ENCODE results near the gene NUDT3. TPM values are rescaled to one million over a fixed set of nuclear protein-coding genes. Genes with fewer than 3 reads are reported as not detected.

NUDT3 gene
- total and polyA plus RNA-seq, 9 of the 15 experiments (the other 6 are each of a cell fraction or from before 2014, with no cell fraction given): 5.4 to 81.2 (median 56.4) TPM

DNA sequence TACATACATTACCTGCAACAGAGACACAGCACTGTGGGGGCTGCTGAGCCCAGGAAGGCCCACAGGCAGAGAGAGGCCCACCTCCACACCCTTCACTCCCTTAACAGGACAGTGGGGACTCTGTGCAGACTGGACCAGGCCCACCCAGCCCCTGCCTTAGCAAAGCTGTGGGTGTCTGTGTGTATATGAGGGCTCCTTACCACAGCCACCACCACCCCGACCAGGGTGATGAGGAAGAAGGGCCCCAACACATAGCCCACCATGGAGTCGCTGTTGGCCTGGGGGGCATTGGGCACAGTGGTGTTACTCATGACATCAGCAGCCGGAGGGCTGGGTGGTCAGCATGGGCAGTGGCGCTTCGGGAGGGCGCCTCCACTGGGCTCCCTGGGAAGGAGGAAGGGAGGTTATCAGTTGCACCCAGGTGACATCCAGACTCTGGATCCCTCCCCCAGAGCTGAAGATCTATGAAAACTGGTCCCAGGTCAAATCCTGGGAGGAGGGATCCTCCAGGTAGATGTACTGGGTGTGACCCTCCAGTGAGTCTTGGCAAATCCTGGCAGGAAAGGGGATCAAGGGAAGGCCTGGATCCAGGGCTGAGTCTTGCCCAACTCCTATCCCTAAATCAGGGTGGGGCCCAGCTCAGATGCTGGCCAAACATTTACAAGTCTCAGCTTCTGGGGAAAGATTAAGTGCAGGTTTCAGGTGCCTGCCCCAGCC, 144.8 kb downstream of the NUDT3 start (continued):
- peak; percentile 56; the same call in 1 of the 2 replicates for TF ChIP-seq CEBPG (CRISPR knock-in tag; IDR thresholded peaks at IDR 0.05)
- TF ChIP-seq CEBPG (tag; conservative IDR thresholded peaks at IDR 0.05 in 1 of 2, IDR thresholded peaks at IDR 0.05 in 1 of 2): peak; percentile 39 to 54; a peak in 2 of 4 replicates
- no peak for TF ChIP-seq LCOR (CRISPR knock-in tag; IDR thresholded peaks at IDR 0.05)
- TF ChIP-seq FOXA3 (CRISPR knock-in tag; conservative IDR thresholded peaks at IDR 0.05 in 1 of 2, IDR thresholded peaks at IDR 0.05 in 1 of 2): 0 out of 4 replicates have a peak, but pooled peaks of 1 of the 2 experiments have one; percentile 18
- TF ChIP-seq POLR2G (IDR thresholded peaks at IDR 0.05; ENCODE audit: low read depth, low read length): peak; percentile 74
- TF ChIP-seq ZNF707 (CRISPR knock-in tag; conservative IDR thresholded peaks at IDR 0.05): peak; percentile 16; the same call in 1 of the 2 replicates
- peak; percentile 86 for TF ChIP-seq KLF1 (tag; IDR thresholded peaks at IDR 0.05)
- TF ChIP-seq KAT8 (IDR thresholded peaks at IDR 0.05; ENCODE audit: low read depth): no peak
- TF ChIP-seq SAFB (IDR thresholded peaks at IDR 0.05; ENCODE audit: borderline replicate concordance, low read depth, low read length): no peak
- TF ChIP-seq ZNF174 (CRISPR knock-in tag; IDR thresholded peaks at IDR 0.05): no peak
- no peak for TF ChIP-seq FOXK1 (CRISPR knock-in tag; IDR thresholded peaks at IDR 0.05; ENCODE audit: borderline replicate concordance)
- TF ChIP-seq, protein P1, sequence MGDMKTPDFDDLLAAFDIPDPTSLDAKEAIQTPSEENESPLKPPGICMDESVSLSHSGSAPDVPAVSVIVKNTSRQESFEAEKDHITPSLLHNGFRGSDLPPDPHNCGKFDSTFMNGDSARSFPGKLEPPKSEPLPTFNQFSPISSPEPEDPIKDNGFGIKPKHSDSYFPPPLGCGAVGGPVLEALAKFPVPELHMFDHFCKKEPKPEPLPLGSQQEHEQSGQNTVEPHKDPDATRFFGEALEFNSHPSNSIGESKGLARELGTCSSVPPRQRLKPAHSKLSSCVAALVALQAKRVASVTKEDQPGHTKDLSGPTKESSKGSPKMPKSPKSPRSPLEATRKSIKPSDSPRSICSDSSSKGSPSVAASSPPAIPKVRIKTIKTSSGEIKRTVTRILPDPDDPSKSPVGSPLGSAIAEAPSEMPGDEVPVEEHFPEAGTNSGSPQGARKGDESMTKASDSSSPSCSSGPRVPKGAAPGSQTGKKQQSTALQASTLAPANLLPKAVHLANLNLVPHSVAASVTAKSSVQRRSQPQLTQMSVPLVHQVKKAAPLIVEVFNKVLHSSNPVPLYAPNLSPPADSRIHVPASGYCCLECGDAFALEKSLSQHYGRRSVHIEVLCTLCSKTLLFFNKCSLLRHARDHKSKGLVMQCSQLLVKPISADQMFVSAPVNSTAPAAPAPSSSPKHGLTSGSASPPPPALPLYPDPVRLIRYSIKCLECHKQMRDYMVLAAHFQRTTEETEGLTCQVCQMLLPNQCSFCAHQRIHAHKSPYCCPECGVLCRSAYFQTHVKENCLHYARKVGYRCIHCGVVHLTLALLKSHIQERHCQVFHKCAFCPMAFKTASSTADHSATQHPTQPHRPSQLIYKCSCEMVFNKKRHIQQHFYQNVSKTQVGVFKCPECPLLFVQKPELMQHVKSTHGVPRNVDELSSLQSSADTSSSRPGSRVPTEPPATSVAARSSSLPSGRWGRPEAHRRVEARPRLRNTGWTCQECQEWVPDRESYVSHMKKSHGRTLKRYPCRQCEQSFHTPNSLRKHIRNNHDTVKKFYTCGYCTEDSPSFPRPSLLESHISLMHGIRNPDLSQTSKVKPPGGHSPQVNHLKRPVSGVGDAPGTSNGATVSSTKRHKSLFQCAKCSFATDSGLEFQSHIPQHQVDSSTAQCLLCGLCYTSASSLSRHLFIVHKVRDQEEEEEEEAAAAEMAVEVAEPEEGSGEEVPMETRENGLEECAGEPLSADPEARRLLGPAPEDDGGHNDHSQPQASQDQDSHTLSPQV (IDR thresholded peaks at IDR 0.05): peak; percentile 49
- TF ChIP-seq, protein P2, sequence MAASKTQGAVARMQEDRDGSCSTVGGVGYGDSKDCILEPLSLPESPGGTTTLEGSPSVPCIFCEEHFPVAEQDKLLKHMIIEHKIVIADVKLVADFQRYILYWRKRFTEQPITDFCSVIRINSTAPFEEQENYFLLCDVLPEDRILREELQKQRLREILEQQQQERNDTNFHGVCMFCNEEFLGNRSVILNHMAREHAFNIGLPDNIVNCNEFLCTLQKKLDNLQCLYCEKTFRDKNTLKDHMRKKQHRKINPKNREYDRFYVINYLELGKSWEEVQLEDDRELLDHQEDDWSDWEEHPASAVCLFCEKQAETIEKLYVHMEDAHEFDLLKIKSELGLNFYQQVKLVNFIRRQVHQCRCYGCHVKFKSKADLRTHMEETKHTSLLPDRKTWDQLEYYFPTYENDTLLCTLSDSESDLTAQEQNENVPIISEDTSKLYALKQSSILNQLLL (CRISPR knock-in tag; IDR thresholded peaks at IDR 0.05; ENCODE audit: borderline replicate concordance): no peak
- TF ChIP-seq, protein P3, sequence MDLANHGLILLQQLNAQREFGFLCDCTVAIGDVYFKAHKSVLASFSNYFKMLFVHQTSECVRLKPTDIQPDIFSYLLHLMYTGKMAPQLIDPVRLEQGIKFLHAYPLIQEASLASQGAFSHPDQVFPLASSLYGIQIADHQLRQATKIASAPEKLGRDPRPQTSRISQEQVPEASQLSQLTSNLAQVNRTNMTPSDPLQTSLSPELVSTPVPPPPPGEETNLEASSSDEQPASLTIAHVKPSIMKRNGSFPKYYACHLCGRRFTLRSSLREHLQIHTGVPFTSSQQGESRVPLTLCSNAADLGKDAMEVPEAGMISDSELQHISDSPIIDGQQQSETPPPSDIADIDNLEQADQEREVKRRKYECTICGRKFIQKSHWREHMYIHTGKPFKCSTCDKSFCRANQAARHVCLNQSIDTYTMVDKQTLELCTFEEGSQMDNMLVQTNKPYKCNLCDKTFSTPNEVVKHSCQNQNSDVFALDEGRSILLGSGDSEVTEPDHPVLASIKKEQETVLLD (IDR thresholded peaks at IDR 0.05): peak; percentile 48
- peak; percentile 33; the same call in 1 of the 2 replicates for TF ChIP-seq CREM (IDR thresholded peaks at IDR 0.05; ENCODE audit: low read depth)
- no peak for TF ChIP-seq GTF2E2 (tag; IDR thresholded peaks at IDR 0.05)
- TF ChIP-seq TAF15 (IDR thresholded peaks at IDR 0.05; ENCODE audit: low read depth, low read length): 0 out of 2 replicates have a peak, but pooled peaks have one; percentile 47
- TF ChIP-seq ZNF24 (IDR thresholded peaks at IDR 0.05): no peak
